ENCODE data around the gene DHFR2. TPM values are rescaled to one million over a fixed set of nuclear protein-coding genes. Genes with fewer than 3 reads are reported as not detected.

DHFR2 gene
- total RNA-seq, 2 donors from 2014 or later, result 7.6 to 7.8 TPM

GRCh38 chr3:94065819-94066480 is 3.2 kb upstream of the DHFR2 start:
- no peak for TF ChIP-seq CTCF (IDR thresholded peaks at IDR 0.05)
- TF ChIP-seq POLR2AphosphoS5 (IDR thresholded peaks at IDR 0.05), result no peak
- no peak for TF ChIP-seq POLR2A (IDR thresholded peaks at IDR 0.05)
- Histone ChIP-seq H3K27ac (no peak overlapping the region), H3K27me3 (replicated peaks; ENCODE audit: insufficient read depth) (no peaks in the 10 kb centered on the region), H3K36me3 (peaks cover 0 to 4% of the 10 kb centered on the region in 2 donors), H3K4me3 (no peak overlapping the region), H3K4me1 (replicated peaks) (no peaks in the 10 kb centered on the region), H3K9me3 (no peaks in the 10 kb centered on the region)
- intact Hi-C loops (cut with DNase I), result loop anchor here (5.0 kb wide), 1 partner anchor 64 kb away; no protein-coding TSS in a partner anchor
- 70% methylated on average over 1 of the region's 1 CpG for WGBS
- no peak for DNase-seq (ENCODE audit: low spot score)

GRCh38 chr3:94065122-94065521 is 2.4 kb upstream of the DHFR2 start:
- no peak for DNase-seq (ENCODE audit: low spot score)
- Histone ChIP-seq H3K4me3 (no peak overlapping the region), H3K27ac (no peak overlapping the region), H3K27me3 (replicated peaks; ENCODE audit: insufficient read depth) (no peaks in the 10 kb centered on the region), H3K4me1 (replicated peaks) (no peaks in the 10 kb centered on the region), H3K9me3 (no peaks in the 10 kb centered on the region), H3K36me3 (peaks cover 0 to 4% of the 10 kb centered on the region in 2 donors)
- intact Hi-C loops (cut with DNase I), result loop anchor here (5.0 kb wide), 1 partner anchor 63 kb away; no protein-coding TSS in a partner anchor
- WGBS, result 45% methylated on average over 1 of the region's 1 CpG
- no peak for TF ChIP-seq POLR2A (IDR thresholded peaks at IDR 0.05)

- Histone ChIP-seq H3K9me3 (no peaks in the 10 kb centered on the region), H3K4me1 (replicated peaks) (no peaks in the 10 kb centered on the region), H3K36me3 (peaks cover 0 to 4% of the 10 kb centered on the region in 2 donors), H3K4me3 (no peak overlapping the region), H3K27me3 (replicated peaks; ENCODE audit: insufficient read depth) (no peaks in the 10 kb centered on the region), H3K27ac (no peak overlapping the region)
- TF ChIP-seq POLR2AphosphoS5 (IDR thresholded peaks at IDR 0.05), result no peak
- TF ChIP-seq POLR2A (IDR thresholded peaks at IDR 0.05), result no peak
- TF ChIP-seq CTCF (IDR thresholded peaks at IDR 0.05), result no peak
- intact Hi-C loops (cut with DNase I), result no loop called here
- WGBS, result 82% methylated on average over 6 of the region's 6 CpGs
- DNase-seq (ENCODE audit: low spot score), result no peak
These were observed 1.6 kb upstream of the DHFR2 start for GRCh38 chr3:94064243-94064860.

GRCh38 chr3:94063496-94064119 is 892 bp upstream of the DHFR2 start:
- H3K36me3 ChIP-seq, result peaks cover 0 to 4% of the 10 kb centered on the region in 2 donors
- H3K9me3 ChIP-seq, result no peaks in the 10 kb centered on the region
- H3K27ac ChIP-seq, result peak overlapping the region; percentile 89
- peak overlapping the region; percentile 49 to 62 for H3K4me3 ChIP-seq
- intact Hi-C loops (cut with DNase I), result no loop called here
- H3K4me1 ChIP-seq (replicated peaks), result no peaks in the 10 kb centered on the region
- no peak for TF ChIP-seq POLR2AphosphoS5 (IDR thresholded peaks at IDR 0.05)
- no peak for TF ChIP-seq POLR2A (IDR thresholded peaks at IDR 0.05)
- no peak for TF ChIP-seq CTCF (IDR thresholded peaks at IDR 0.05)
- 53% methylated on average over 17 of the region's 17 CpGs for WGBS
- DNase-seq (ENCODE audit: low spot score), result no peak
- no peaks in the 10 kb centered on the region for H3K27me3 ChIP-seq (replicated peaks; ENCODE audit: insufficient read depth)

- H3K4me1 ChIP-seq (replicated peaks), result no peaks in the 10 kb centered on the region
- no peaks in the 10 kb centered on the region for H3K36me3 ChIP-seq
- intact Hi-C loops (cut with DNase I), result no loop called here
- H3K27ac ChIP-seq, result no peak overlapping the region
- TF ChIP-seq POLR2AphosphoS5 (IDR thresholded peaks at IDR 0.05) (no peak), POLR2A (IDR thresholded peaks at IDR 0.05) (no peak), CTCF (IDR thresholded peaks at IDR 0.05) (no peak)
- no peak overlapping the region for H3K4me3 ChIP-seq
- WGBS, result 95% methylated on average over 13 of the region's 13 CpGs
- no peaks in the 10 kb centered on the region for H3K27me3 ChIP-seq (replicated peaks; ENCODE audit: insufficient read depth)
- no peaks in the 10 kb centered on the region for H3K9me3 ChIP-seq
- no peak for DNase-seq (ENCODE audit: low spot score)
These were observed 1.4 kb downstream of the DHFR2 start for GRCh38 chr3:94061297-94061696.
